HL-60/S4 treated with retinoic acid at 250 ng/mL for 4 days and 3 days (cell line): ENCODE data around the gene IKBIP.
"Not testable (repeated sequence)": the region's sequence is repeated elsewhere in the genome, so short reads cannot be mapped to it uniquely, and the experiment has no call there.

Source experiments
- in situ Hi-C: fragments of 300-500 bp; cut with MboI; formaldehyde crosslinking; loops from 2 replicates; pipeline ENCODE4 v1.7.0; 2022; ENCODE audit warnings: low sequenced_read_pairs

IKBIP gene

GRCh38 chr12:98638009-98638408 is 6.6 kb downstream of the IKBIP start:
- in situ Hi-C loops = no loop called here

GRCh38 chr12:98637068-98637467 is 7.5 kb downstream of the IKBIP start:
- in situ Hi-C loops = no loop called here

- in situ Hi-C loops = no loop called here
Measured at GRCh38 chr12:98635657-98636323, 8.8 kb downstream of the IKBIP start.

GRCh38 chr12:98618952-98619351 is 25.6 kb downstream of the IKBIP start:
- in situ Hi-C loops = no loop called here

- in situ Hi-C loops = no loop called here
Measured at GRCh38 chr12:98612696-98613334, 31.8 kb downstream of the IKBIP start.

GRCh38 chr12:98610596-98610995 is 34.0 kb downstream of the IKBIP start:
- in situ Hi-C loops = no loop called here

- in situ Hi-C loops = no loop called here
Measured at GRCh38 chr12:98606359-98606988, 38.1 kb downstream of the IKBIP start.

- in situ Hi-C loops = no loop called here
Measured at GRCh38 chr12:98601924-98602323, 42.7 kb downstream of the IKBIP start.

- in situ Hi-C loops = not testable (repeated sequence)
Measured at GRCh38 chr12:98597313-98597712, 47.3 kb downstream of the IKBIP start.

GRCh38 chr12:98595243-98595988 is 49.2 kb downstream of the IKBIP start:
- in situ Hi-C loops = no loop called here

GRCh38 chr12:98594050-98594835 is 50.3 kb downstream of the IKBIP start:
- in situ Hi-C loops = no loop called here

GRCh38 chr12:98593351-98594049 is 51.1 kb downstream of the IKBIP start, which contains the start of gene SLC25A3:
SLC25A3 (plus strand) TSS chr12:98593686; CDS start chr12:98593979, 293 bp downstream.
- in situ Hi-C loops = no loop called here

- in situ Hi-C loops = no loop called here
Measured at GRCh38 chr12:98592825-98593322, 51.7 kb downstream of the IKBIP start.

- in situ Hi-C loops = no loop called here
Measured at GRCh38 chr12:98591209-98591608, 53.4 kb downstream of the IKBIP start.

- in situ Hi-C loops = no loop called here
Measured at GRCh38 chr12:98587084-98587483, 57.5 kb downstream of the IKBIP start.

- in situ Hi-C loops = no loop called here
Measured at GRCh38 chr12:98582093-98582492, 62.5 kb downstream of the IKBIP start.

GRCh38 chr12:98581101-98581500 is 63.5 kb downstream of the IKBIP start:
- in situ Hi-C loops = no loop called here

GRCh38 chr12:98580695-98581094 is 63.9 kb downstream of the IKBIP start:
- in situ Hi-C loops = no loop called here

- in situ Hi-C loops = no loop called here
Measured at GRCh38 chr12:98579835-98580234, 64.8 kb downstream of the IKBIP start.

GRCh38 chr12:98579347-98579746 is 65.2 kb downstream of the IKBIP start:
- in situ Hi-C loops = no loop called here
